Keratinocyte (primary cell): Measurements from ENCODE around the gene DOP1B.

ENCODE experiments used
- CTCF ChIP-seq, 3 experiments: IDR thresholded peaks in 1 of 3; conservative IDR thresholded peaks in 1 of 3; optimal IDR thresholded peaks in 1 of 3; 2 replicates in 2 of 3; 3 replicates in 1 of 3; pipeline versions ENCODE3 to v1.5.1; 2011; ENCODE audit warnings: low read length in 3 of 3, mild to moderate bottlenecking in 3 of 3, moderate library complexity in 2 of 3, control low read depth in 1 of 3, inconsistent platforms in 1 of 3; ENCODE audit not compliant: insufficient read depth in 2 of 3; ENCODE audit errors: extremely low read depth in 1 of 3
- EZH2 ChIP-seq: IDR thresholded peaks from one replicate; pipeline ENCODE4 v1.6.1; 2012; ENCODE audit warnings: inconsistent platforms, mild to moderate bottlenecking, low read length, moderate library complexity

GRCh38 chr21:36120304-36120888 lies 36.2 kb upstream of the DOP1B start:
- TF ChIP-seq CTCF (optimal IDR thresholded peaks at IDR 0.05 in 1 of 3, IDR thresholded peaks at IDR 0.05 in 1 of 3, conservative IDR thresholded peaks at IDR 0.05 in 1 of 3; ENCODE audit: extremely low read depth in 1 of 3, insufficient read depth in 2 of 3, low read length in 3 of 3) (no peak), EZH2 (no peak)
